MM.1S (cell line): Measurements from ENCODE around the gene SLC22A8.
"Not testable (repeated sequence)": the region's sequence is repeated elsewhere in the genome, so short reads cannot be mapped to it uniquely, and the experiment has no call there.

Source experiments
- DNase-seq: peaks from one replicate; pipeline ENCODE4 v3.0.0-alpha.2; 2015
- H2AFZ ChIP-seq: fragments of 300-600 bp; sonication (generic); 2 replicates; pipeline ENCODE4 v1.6.0; 2016; ENCODE audit warnings: antibody characterized with exemption, low read length
- H3F3A ChIP-seq: fragments of 300-600 bp; sonication (generic); 2 replicates; pipeline ENCODE4 v1.6.1; 2016; ENCODE audit warnings: mild to moderate bottlenecking, antibody characterized with exemption, low read length, moderate library complexity, mixed read lengths; ENCODE audit not compliant: insufficient read depth
- H3K27ac ChIP-seq: fragments of 300-600 bp; sonication (generic); 2 replicates; pipeline ENCODE4 v1.5.1; 2016; ENCODE audit warnings: mild to moderate bottlenecking, low read length
- H3K27me3 ChIP-seq: fragments of 300-600 bp; sonication (generic); replicated peaks from 2 replicates; pipeline ENCODE4 v1.6.0; 2016; ENCODE audit warnings: low read length; ENCODE audit not compliant: insufficient read depth
- H3K36me3 ChIP-seq: fragments of 300-600 bp; sonication (generic); replicated peaks from 2 replicates; pipeline ENCODE4 v1.6.1; 2016; ENCODE audit warnings: mild to moderate bottlenecking, low read length, mixed read lengths; ENCODE audit not compliant: insufficient read depth
- H3K4me1 ChIP-seq: fragments of 300-600 bp; sonication (generic); 2 replicates; pipeline ENCODE4 v1.6.1; 2016; ENCODE audit warnings: low read length, mixed read lengths
- H3K4me2 ChIP-seq: fragments of 300-600 bp; sonication (generic); 2 replicates; pipeline ENCODE4 v1.6.0; 2016; ENCODE audit warnings: low read depth, low read length
- H3K4me3 ChIP-seq: fragments of 300-600 bp; sonication (generic); 2 replicates; pipeline ENCODE4 v1.5.1; 2016; ENCODE audit warnings: low read length, mixed read lengths
- H3K79me2 ChIP-seq: fragments of 300-600 bp; sonication (generic); 2 replicates; pipeline ENCODE4 v1.6.1; 2016; ENCODE audit warnings: mixed run types, low read length, mixed read lengths
- H3K9ac ChIP-seq: fragments of 300-600 bp; sonication (generic); 2 replicates; pipeline ENCODE4 v1.6.1; 2016; ENCODE audit warnings: low read length, mixed read lengths
- H3K9me2 ChIP-seq: fragments of 300-600 bp; sonication (generic); replicated peaks from 2 replicates; pipeline ENCODE4 v1.6.1; 2016; ENCODE audit warnings: mild to moderate bottlenecking, low read length, mixed read lengths; ENCODE audit not compliant: insufficient read depth
- H3K9me3 ChIP-seq: fragments of 300-600 bp; sonication (generic); replicated peaks from 2 replicates; pipeline ENCODE4 v1.6.1; 2016; ENCODE audit warnings: mild to moderate bottlenecking, low read length, mixed read lengths; ENCODE audit not compliant: insufficient read depth
- H4K20me1 ChIP-seq: fragments of 300-600 bp; sonication (generic); 2 replicates; pipeline ENCODE4 v1.6.1; 2016; ENCODE audit warnings: mild to moderate bottlenecking, low read length, moderate library complexity, mixed read lengths; ENCODE audit not compliant: insufficient read depth
- CTCF ChIP-seq: fragments of 300-600 bp; sonication (generic); IDR thresholded peaks from 2 replicates; pipeline ENCODE4 v1.5.1; 2016; ENCODE audit warnings: antibody characterized with exemption, low read length, mixed read lengths
- EZH2 ChIP-seq: fragments of 300-600 bp; sonication (generic); optimal IDR thresholded peaks from 2 replicates; pipeline ENCODE3; 2017; ENCODE audit warnings: low read depth, mild to moderate bottlenecking, antibody characterized with exemption, low read length, mixed read lengths
- EZH2phosphoT487 ChIP-seq: fragments of 300-600 bp; sonication (generic); IDR thresholded peaks from 2 replicates; pipeline ENCODE4 v1.6.1; 2018; ENCODE audit warnings: antibody characterized with exemption, low read length

SLC22A8 gene, protein sequence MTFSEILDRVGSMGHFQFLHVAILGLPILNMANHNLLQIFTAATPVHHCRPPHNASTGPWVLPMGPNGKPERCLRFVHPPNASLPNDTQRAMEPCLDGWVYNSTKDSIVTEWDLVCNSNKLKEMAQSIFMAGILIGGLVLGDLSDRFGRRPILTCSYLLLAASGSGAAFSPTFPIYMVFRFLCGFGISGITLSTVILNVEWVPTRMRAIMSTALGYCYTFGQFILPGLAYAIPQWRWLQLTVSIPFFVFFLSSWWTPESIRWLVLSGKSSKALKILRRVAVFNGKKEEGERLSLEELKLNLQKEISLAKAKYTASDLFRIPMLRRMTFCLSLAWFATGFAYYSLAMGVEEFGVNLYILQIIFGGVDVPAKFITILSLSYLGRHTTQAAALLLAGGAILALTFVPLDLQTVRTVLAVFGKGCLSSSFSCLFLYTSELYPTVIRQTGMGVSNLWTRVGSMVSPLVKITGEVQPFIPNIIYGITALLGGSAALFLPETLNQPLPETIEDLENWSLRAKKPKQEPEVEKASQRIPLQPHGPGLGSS

GRCh38 chr11:63015521-63016215 lies at the start of gene SLC22A8:
TSS of gene SLC22A8 (minus strand) at chr11:63015841. CDS start at chr11:63014958, 883 bp downstream.
- TF ChIP-seq EZH2phosphoT487, result no peak
- no peak for TF ChIP-seq EZH2
- TF ChIP-seq CTCF, result no peak
- H3K9ac ChIP-seq, result no peak within 1 kb of the TSS
- no peaks in the 10 kb centered on the region for H3K79me2 ChIP-seq
- H3K27me3 ChIP-seq, result peaks cover 36% of the 10 kb centered on the region
- H3K9me2 ChIP-seq, result no peaks in the 10 kb centered on the region
- H3F3A ChIP-seq, result no peaks in the 10 kb centered on the region
- H3K9me3 ChIP-seq, result no peaks in the 10 kb centered on the region
- H3K4me2 ChIP-seq, result no peak within 1 kb of the TSS
- H3K4me3 ChIP-seq, result no peak within 1 kb of the TSS
- no peak for DNase-seq
- no peaks in the 10 kb centered on the region for H3K36me3 ChIP-seq
- no peaks in the 10 kb centered on the region for H4K20me1 ChIP-seq
- no peaks in the 10 kb centered on the region for H3K4me1 ChIP-seq
- no peak within 1 kb of the TSS for H3K27ac ChIP-seq
- no peak within 1 kb of the TSS for H2AFZ ChIP-seq

GRCh38 chr11:63046203-63046602 lies 30.6 kb upstream of the SLC22A8 start:
- not testable (repeated sequence) for H3K4me3 ChIP-seq

GRCh38 chr11:63042596-63042995 lies 27.0 kb upstream of the SLC22A8 start:
- Histone ChIP-seq H3K9ac (no peak overlapping the region), H3K27me3 (no peaks in the 10 kb centered on the region), H3K9me3 (no peaks in the 10 kb centered on the region), H3K9me2 (no peaks in the 10 kb centered on the region), H3K27ac (no peak overlapping the region), H2AFZ (no peak overlapping the region), H3K4me1 (no peaks in the 10 kb centered on the region), H3F3A (no peaks in the 10 kb centered on the region), H3K4me2 (no peak overlapping the region), H3K36me3 (no peaks in the 10 kb centered on the region), H3K4me3 (no peak overlapping the region), H3K79me2 (no peaks in the 10 kb centered on the region), H4K20me1 (no peaks in the 10 kb centered on the region)
- no peak for DNase-seq
- TF ChIP-seq EZH2phosphoT487, result no peak
- no peak for TF ChIP-seq CTCF
- TF ChIP-seq EZH2, result no peak

More at GRCh38 chr11:63046203-63046602, 30.6 kb upstream of the SLC22A8 start:
- H3K9me3 ChIP-seq, H3K4me1 ChIP-seq, H3K27ac ChIP-seq, H3K36me3 ChIP-seq, H3F3A ChIP-seq, H3K79me2 ChIP-seq, H3K9ac ChIP-seq, H3K4me2 ChIP-seq, H3K27me3 ChIP-seq, DNase-seq, H2AFZ ChIP-seq, H3K9me2 ChIP-seq, H4K20me1 ChIP-seq: not testable (repeated sequence)
